NK-92 (cell line): ENCODE data around the gene MUC5B.
"Not testable (repeated sequence)": the region's sequence is repeated elsewhere in the genome, so short reads cannot be mapped to it uniquely, and the experiment has no call there.

Experiments
- DNase-seq: peaks from one replicate; lab custom pipeline; 2025; ENCODE audit not compliant: unreplicated experiment; lab: John Stamatoyannopoulos, UW

Gene MUC5B

GRCh38 chr11:1231396-1232020, 8.6 kb downstream of the MUC5B start:
- no peak for DNase-seq

GRCh38 chr11:1232021-1232882, 9.4 kb downstream of the MUC5B start:
- DNase-seq: no peak

GRCh38 chr11:1232883-1233321, 10.0 kb downstream of the MUC5B start:
- DNase-seq: no peak

- no peak for DNase-seq
These were observed 10.6 kb downstream of the MUC5B start for GRCh38 chr11:1233351-1234053.

GRCh38 chr11:1234054-1234720, 11.3 kb downstream of the MUC5B start:
- DNase-seq: no peak

GRCh38 chr11:1234771-1235305, 12.0 kb downstream of the MUC5B start:
- DNase-seq: no peak

- DNase-seq: no peak
These were observed 12.5 kb downstream of the MUC5B start for GRCh38 chr11:1235306-1235900.

- no peak for DNase-seq
These were observed 13.0 kb downstream of the MUC5B start for GRCh38 chr11:1235901-1236315.

GRCh38 chr11:1236316-1237127, 13.7 kb downstream of the MUC5B start:
- DNase-seq: no peak

GRCh38 chr11:1237128-1237580, 14.3 kb downstream of the MUC5B start:
- no peak for DNase-seq

- DNase-seq: no peak
These were observed 15.0 kb downstream of the MUC5B start for GRCh38 chr11:1237851-1238250.

GRCh38 chr11:1238767-1239595, 16.1 kb downstream of the MUC5B start:
- no peak for DNase-seq

GRCh38 chr11:1239596-1240205, 16.8 kb downstream of the MUC5B start:
- no peak for DNase-seq

- DNase-seq: no peak
These were observed 17.9 kb downstream of the MUC5B start for GRCh38 chr11:1240771-1241170.

- DNase-seq: no peak
These were observed 18.8 kb downstream of the MUC5B start for GRCh38 chr11:1241706-1242105.

GRCh38 chr11:1242289-1242688, 19.4 kb downstream of the MUC5B start:
- no peak for DNase-seq

GRCh38 chr11:1242751-1243150, 19.9 kb downstream of the MUC5B start:
- not testable (repeated sequence) for DNase-seq

GRCh38 chr11:1243521-1243920, 20.7 kb downstream of the MUC5B start:
- DNase-seq: not testable (repeated sequence)
